NCI-H146 treated with DMSO at 0.1 percent for 48 hours (cell line): ENCODE measurements around the gene RNF25.

Experiments
- DNase-seq: peaks from one replicate; lab custom pipeline; 2025; ENCODE audit not compliant: unreplicated experiment; lab: John Stamatoyannopoulos, UW

The RNF25 gene

DNA sequence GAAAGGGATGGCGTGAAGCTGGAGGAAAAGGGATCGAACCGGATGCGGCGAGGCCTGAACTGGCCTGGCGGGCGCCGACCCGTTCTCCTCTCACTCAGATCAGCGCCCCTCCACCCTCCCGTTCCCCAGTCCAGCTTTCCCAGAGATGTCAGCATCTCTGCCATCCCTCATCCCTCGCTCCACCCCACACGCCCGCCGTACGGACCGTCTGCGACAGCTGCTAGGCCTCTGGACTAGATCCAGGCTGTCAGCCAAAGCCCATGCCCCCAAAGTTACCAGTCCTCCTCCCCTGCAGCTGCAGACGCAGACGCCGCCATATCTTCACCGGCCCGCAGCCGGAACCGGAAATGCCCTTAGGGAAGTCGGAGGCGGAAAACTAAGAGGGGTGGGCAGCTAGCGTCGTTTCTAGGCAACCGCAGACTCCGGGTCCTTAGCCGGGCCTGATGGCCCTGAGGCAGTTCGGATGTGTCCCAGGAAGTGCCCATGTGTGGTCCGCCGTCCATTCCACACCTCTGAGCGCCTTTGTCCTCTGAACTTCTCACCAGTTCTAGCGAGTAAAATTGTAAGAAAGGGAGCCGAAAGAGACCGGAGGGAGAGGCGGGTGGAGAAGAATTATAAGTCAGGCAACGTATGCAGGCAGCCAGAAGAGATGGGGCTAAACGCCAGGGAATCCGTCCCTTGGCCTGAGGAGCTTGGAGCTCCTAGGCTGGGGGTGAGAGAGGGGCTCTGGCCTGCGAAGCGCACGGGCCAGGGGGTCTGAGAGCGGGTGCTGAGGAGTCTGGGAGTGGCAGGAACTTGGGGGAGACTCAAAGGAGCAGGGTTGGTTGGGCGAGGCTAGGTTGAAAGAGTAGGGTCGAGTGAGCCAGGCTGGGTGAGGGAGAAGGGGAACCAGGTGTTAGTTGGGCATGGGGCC lies at the start of gene RNF25, which contains the start of gene STK36:
Gene RNF25 (minus strand): TSS at position 349 of the 913 bp plus-strand sequence. CDS start 32 bp downstream, at position 317.
Gene STK36 (plus strand): TSS at position 433 of the 913 bp plus-strand sequence. CDS start 744 bp downstream, outside the sequence.
- peak; percentile 84 for DNase-seq

DNA sequence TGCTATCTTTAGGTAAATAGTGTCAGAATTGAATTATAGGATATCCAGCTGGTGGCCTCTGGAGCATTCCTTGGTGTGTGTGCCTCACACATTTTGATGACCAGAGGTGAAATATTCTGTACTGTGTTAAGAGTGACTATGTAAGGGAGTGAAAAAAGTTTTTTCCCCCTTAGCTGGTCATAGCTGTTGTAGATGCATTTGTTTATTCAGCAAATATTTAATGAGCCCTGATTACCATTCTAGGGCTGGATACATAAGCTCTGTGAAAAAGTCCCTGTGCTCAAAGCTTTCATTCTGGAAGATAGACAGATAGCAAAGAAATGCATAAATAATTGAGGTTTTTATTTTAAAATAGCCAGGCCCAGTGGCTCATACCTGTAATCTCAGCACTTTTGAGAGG lies 49.7 kb upstream of the RNF25 start:
- no peak for DNase-seq

DNA sequence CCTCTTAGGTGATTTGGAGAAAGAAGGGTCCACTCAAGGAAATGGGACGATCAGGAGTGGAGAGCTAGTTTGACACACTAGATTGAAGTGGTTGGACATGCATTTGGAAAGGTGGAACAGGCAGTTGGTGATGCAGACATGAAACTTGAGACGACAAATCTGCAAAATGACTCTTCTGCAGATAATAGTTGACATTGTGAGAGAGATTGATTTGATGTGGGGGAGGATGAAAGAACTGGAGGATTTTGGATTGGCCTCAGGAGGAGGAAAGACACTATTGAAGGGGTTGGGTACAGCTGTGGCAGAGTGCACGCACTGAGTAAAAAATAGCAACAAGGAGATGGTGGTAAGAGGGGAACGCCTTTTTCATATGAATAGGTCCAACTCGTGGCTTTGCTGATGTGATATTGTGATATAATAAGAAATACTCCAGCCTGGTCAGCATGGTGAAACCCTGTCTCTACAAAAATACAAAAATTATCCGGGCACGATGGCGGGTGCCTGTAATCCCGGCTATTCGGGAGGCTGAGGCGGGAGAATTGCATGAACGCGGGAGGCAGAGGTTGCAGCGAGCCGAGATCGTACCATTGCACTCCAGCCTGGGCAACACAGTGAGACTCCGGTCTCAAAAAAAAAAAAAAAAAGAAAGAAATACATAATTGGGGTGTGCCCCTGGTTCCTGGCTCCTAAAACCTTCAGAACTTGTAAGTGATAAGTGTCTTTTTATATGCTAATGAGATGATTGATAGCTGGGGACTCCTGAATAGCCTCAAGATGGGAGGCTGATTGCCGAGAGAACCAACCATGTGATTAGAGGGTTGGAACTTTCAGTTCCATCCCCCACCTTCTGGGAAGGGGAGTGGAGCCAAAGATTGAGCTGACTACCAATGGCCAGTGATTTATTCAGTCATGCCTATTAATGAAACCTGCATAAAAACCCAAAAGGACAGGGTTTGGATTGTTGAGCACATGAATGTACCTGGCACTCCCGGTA lies 48.5 kb upstream of the RNF25 start:
- no peak for DNase-seq

GRCh38 chr2:218719457-218719856 lies 47.7 kb upstream of the RNF25 start:
- no peak for DNase-seq

GRCh38 chr2:218718058-218718457 lies 46.3 kb upstream of the RNF25 start:
- DNase-seq: no peak

- DNase-seq: no peak
Observed at GRCh38 chr2:218717262-218717661, 45.5 kb upstream of the RNF25 start.

- DNase-seq: no peak
Observed at GRCh38 chr2:218716070-218716469, 44.3 kb upstream of the RNF25 start.

- DNase-seq: no peak
Observed at GRCh38 chr2:218713922-218714321, 42.1 kb upstream of the RNF25 start.

DNA sequence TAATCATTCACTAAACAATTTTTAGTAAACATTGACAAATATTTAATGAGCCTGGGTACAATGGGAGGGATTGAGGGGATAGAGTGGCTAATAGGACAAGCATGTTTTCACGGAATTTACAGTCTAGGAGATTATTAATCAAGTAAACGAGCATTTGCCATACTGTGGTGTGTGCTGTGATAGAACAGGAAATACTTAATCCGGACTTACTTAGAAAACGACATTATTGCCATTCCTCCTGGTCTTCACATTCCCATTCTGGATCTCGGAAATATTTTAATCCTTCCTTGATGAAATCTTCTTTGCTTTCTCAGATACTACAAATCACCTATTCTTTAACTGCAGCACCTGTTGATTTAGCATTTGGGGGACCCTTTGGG lies 39.7 kb upstream of the RNF25 start:
- DNase-seq: no peak

- DNase-seq: peak; percentile 72
Observed at GRCh38 chr2:218710687-218711549, 39.1 kb upstream of the RNF25 start, which contains the start of gene TTLL4. TSS of gene TTLL4 (plus strand) at chr2:218710835. CDS start at chr2:218737677, 26,842 bp downstream.

GRCh38 chr2:218710334-218710686 lies 38.5 kb upstream of the RNF25 start:
- DNase-seq: no peak

GRCh38 chr2:218709908-218710307 lies 38.1 kb upstream of the RNF25 start:
- DNase-seq: no peak

GRCh38 chr2:218708086-218708485 lies 36.3 kb upstream of the RNF25 start:
- DNase-seq: no peak

- no peak for DNase-seq
Observed at GRCh38 chr2:218703341-218703740, 31.5 kb upstream of the RNF25 start.

GRCh38 chr2:218701806-218702205 lies 30.0 kb upstream of the RNF25 start:
- no peak for DNase-seq

- DNase-seq: no peak
Observed at GRCh38 chr2:218698885-218699284, 27.1 kb upstream of the RNF25 start.

DNA sequence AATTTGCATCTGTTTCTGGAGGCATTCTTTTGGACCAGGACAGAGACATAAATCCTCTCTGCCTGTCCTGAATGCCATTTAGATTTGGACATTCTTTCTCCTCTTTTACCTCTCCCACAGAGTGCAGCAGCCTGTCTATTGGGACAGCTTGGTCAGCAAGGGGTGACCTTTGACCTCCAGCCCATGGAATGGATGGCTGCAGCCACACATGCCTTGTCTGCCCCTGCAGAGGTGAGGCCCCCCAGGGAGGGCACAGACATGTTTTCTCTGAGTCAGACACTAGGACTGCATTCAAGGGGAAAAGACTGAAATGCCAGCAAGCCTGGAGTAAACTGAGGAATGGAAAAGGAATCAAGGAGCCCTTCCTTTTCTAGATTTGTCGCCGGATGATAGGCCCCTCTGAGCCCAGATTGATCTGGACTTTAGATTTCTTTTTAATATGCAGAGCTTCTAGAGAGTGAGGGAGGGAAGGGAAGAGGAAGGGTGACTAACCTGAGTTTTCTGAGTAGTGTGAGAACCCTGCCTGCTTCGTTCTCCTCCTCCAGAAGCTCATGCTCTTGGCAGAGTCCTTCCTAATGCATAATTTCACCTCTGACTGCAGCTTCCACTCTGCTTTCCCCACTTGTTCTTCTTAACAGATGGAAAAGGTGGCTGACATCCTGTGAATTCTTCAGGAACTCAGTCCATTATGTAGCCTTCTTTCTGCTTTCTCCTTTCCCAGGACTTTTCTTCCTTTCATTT lies 22.8 kb upstream of the RNF25 start:
- DNase-seq: no peak

GRCh38 chr2:218691234-218691633 lies 19.4 kb upstream of the RNF25 start:
- DNase-seq: no peak

- peak; percentile 22 for DNase-seq
Observed at GRCh38 chr2:218687400-218688060, 15.7 kb upstream of the RNF25 start.
